Upper lobe of left lung (tissue), 4 donors: Measurements from ENCODE around the gene TFF1.

ENCODE experiments used
- CTCF ChIP-seq, 6 experiments: fragments of 450-650 bp in 4 of 6; fragments of 200-600 bp in 2 of 6; sonication (generic) in 2 of 6; IDR thresholded peaks; one replicate each; pipeline ENCODE4 v1.5.1; 2016 to 2019; ENCODE audit warnings: antibody characterized with exemption in 6 of 6
- POLR2A ChIP-seq, 4 donors: fragments of 450-650 bp; IDR thresholded peaks; one replicate each; pipeline ENCODE4 v1.5.1; 2016 to 2017; ENCODE audit warnings: antibody characterized with exemption in 4 of 4, mild to moderate bottlenecking in 2 of 4

GRCh38 chr21:42369821-42370220 lies 3.5 kb upstream of the TFF1 start:
- TF ChIP-seq POLR2A (IDR thresholded peaks at IDR 0.05) (no peak), CTCF (IDR thresholded peaks at IDR 0.05) (no peak)
